ENCODE results near the gene SSH2.
"Not testable (repeated sequence)": the region's sequence is repeated elsewhere in the genome, so short reads cannot be mapped to it uniquely, and the experiment has no call there.

SSH2 gene

DNA sequence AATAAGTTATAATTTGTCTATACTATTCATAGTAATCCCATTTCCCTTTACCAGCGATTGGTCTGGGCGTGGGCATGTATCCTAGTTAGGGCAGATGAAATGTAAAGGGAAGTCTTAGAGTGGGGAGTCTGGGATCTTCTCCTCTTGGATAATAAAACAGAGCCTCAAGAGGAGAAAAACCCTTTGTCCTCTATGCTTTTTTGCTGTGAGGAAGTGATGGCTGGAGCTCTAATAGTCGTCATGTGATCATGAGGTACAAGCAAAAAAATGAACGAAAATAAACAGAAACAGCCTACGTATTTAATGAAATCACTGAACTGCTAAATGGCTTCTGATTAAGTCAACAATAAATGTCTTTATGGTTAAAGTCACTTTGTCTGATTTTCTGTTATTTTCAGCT lies 38.2 kb upstream of the SSH2 start:
- Histone ChIP-seq H3K79me2 (ENCODE audit: insufficient read depth, low read depth) (no peaks in the 10 kb centered on the region), H3K9ac (no peak overlapping the region), H4K20me1 (ENCODE audit: insufficient read depth) (no peaks in the 10 kb centered on the region), H3K4me3 (IDR thresholded peaks at IDR 0.05; ENCODE audit: insufficient read depth, low read depth, low read length) (no peak overlapping the region), H3K36me3 (ENCODE audit: insufficient read depth) (no peaks in the 10 kb centered on the region), H2AFZ (ENCODE audit: low read depth) (no peak overlapping the region), H3K4me2 (no peak overlapping the region), H3K4me1 (ENCODE audit: low read depth, poor library complexity, severe bottlenecking) (no peaks in the 10 kb centered on the region), H3K27me3 (ENCODE audit: insufficient read depth, low read depth) (no peaks in the 10 kb centered on the region), H3K27ac (no peak overlapping the region)
- TF ChIP-seq, protein P1, sequence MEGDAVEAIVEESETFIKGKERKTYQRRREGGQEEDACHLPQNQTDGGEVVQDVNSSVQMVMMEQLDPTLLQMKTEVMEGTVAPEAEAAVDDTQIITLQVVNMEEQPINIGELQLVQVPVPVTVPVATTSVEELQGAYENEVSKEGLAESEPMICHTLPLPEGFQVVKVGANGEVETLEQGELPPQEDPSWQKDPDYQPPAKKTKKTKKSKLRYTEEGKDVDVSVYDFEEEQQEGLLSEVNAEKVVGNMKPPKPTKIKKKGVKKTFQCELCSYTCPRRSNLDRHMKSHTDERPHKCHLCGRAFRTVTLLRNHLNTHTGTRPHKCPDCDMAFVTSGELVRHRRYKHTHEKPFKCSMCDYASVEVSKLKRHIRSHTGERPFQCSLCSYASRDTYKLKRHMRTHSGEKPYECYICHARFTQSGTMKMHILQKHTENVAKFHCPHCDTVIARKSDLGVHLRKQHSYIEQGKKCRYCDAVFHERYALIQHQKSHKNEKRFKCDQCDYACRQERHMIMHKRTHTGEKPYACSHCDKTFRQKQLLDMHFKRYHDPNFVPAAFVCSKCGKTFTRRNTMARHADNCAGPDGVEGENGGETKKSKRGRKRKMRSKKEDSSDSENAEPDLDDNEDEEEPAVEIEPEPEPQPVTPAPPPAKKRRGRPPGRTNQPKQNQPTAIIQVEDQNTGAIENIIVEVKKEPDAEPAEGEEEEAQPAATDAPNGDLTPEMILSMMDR (conservative IDR thresholded peaks at IDR 0.05; ENCODE audit: low read depth, low read length), result no peak

DNA sequence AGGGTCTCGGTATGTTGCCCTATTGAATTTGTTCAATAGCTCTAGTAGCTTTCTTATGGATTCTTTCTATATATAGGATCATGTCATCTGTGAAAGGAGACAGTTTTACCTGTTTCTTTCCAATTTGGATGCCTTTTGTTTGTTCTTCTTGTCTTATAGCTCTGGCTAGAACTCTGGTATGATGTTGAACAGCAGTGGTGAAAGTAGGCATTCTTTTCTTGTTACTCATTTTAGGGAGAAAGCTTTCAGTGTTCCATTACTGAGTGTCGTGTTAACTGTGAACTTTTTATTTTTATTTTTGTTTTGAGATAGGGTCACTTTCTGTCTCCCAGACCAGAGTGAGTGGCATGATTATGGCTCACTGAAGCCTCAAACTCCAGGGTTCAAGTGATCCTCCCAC lies 32.6 kb upstream of the SSH2 start:
- Histone ChIP-seq H3K27me3 (ENCODE audit: insufficient read depth, low read depth) (no peaks in the 10 kb centered on the region), H2AFZ (ENCODE audit: low read depth) (no peak overlapping the region), H3K36me3 (ENCODE audit: insufficient read depth) (no peaks in the 10 kb centered on the region), H3K79me2 (ENCODE audit: insufficient read depth, low read depth) (no peaks in the 10 kb centered on the region), H3K27ac (no peak overlapping the region), H3K9ac (no peak overlapping the region), H4K20me1 (ENCODE audit: insufficient read depth) (no peaks in the 10 kb centered on the region), H3K4me2 (no peak overlapping the region), H3K4me3 (IDR thresholded peaks at IDR 0.05; ENCODE audit: insufficient read depth, low read depth, low read length) (no peak overlapping the region), H3K4me1 (ENCODE audit: low read depth, poor library complexity, severe bottlenecking) (no peaks in the 10 kb centered on the region)
- TF ChIP-seq, protein P1 (conservative IDR thresholded peaks at IDR 0.05; ENCODE audit: low read depth, low read length), result no peak

DNA sequence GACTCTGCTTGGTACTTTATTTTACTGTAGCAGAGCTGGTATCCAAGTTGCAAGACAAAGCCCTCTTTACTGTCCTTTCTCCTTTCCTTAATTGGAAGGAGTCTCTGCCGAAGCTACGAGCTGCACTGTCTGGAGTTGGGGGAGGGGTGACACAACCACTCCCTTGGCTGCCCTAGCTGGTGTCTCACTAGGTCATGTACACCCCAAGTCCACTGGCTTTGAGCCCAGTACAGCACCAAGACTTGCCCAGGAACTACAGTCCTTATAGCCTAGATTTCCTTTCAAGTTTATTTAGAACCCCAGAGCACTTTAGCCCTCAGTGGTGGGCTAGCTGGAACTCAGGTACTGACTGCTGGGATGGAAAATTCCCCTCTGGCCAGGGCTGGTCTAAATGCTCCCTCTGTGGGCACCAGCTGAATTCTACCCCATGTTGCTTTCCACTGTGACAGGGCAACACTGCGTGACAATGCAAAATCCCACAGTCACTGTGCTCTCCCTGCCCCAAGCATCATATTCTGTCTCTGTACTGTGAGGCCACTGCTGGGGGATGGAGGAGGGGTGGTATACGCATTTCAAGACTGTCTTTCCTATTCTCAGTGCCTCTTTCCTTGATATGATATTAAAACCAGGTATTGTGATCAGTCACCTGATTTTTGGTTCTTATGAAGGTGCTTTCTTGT lies 29.8 kb upstream of the SSH2 start:
- H3K9ac ChIP-seq, result no peak overlapping the region
- H3K4me2 ChIP-seq, result no peak overlapping the region
- H3K27ac ChIP-seq, result no peak overlapping the region
- H3K79me2 ChIP-seq (ENCODE audit: insufficient read depth, low read depth), result no peaks in the 10 kb centered on the region
- H4K20me1 ChIP-seq (ENCODE audit: insufficient read depth), result no peaks in the 10 kb centered on the region
- no peaks in the 10 kb centered on the region for H3K36me3 ChIP-seq (ENCODE audit: insufficient read depth)
- no peak overlapping the region for H3K4me3 ChIP-seq (IDR thresholded peaks at IDR 0.05; ENCODE audit: insufficient read depth, low read depth, low read length)
- no peaks in the 10 kb centered on the region for H3K27me3 ChIP-seq (ENCODE audit: insufficient read depth, low read depth)
- TF ChIP-seq, protein P1 (conservative IDR thresholded peaks at IDR 0.05; ENCODE audit: low read depth, low read length), result no peak
- H3K4me1 ChIP-seq (ENCODE audit: low read depth, poor library complexity, severe bottlenecking), result no peaks in the 10 kb centered on the region
- H2AFZ ChIP-seq (ENCODE audit: low read depth), result no peak overlapping the region

DNA sequence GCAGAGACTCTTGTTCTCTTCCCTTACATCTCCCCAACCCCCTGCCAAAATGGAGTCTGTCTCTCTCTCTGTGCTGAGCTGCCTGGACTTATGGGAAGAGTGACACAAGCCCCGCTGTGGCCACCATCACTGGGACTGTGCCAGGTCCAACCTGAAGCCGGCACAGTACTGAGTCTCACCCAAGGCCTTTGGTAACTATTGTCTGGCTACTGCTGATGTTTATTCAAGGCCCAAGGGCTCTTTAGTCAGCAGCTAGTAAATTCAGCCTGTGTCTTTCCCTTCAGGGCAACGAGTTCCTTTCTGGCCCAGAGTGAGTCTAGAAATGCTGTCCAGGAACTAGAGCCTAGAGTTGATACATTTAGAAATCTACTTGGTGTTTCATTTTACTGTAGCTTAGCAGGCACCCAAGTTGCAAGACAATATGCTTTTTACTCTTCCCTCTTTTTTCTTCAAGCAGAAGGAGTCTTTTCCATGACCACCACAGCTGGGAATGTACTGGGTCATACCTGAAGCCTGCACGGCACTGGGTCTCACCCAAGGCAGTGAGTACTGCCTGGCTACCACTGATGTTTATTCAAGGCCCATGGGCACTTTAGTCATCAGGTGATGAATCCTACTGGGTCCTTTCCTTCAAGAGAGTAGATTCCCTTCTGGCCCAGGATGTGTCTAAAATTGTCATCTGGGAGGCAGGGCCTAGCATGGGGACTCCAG lies 29.1 kb upstream of the SSH2 start:
- Histone ChIP-seq H3K27ac (no peak overlapping the region), H3K79me2 (ENCODE audit: insufficient read depth, low read depth) (no peaks in the 10 kb centered on the region), H3K36me3 (ENCODE audit: insufficient read depth) (no peaks in the 10 kb centered on the region), H3K4me2 (no peak overlapping the region), H4K20me1 (ENCODE audit: insufficient read depth) (no peaks in the 10 kb centered on the region), H3K4me3 (IDR thresholded peaks at IDR 0.05; ENCODE audit: insufficient read depth, low read depth, low read length) (no peak overlapping the region), H3K4me1 (ENCODE audit: low read depth, poor library complexity, severe bottlenecking) (no peaks in the 10 kb centered on the region), H2AFZ (ENCODE audit: low read depth) (no peak overlapping the region), H3K9ac (no peak overlapping the region), H3K27me3 (ENCODE audit: insufficient read depth, low read depth) (no peaks in the 10 kb centered on the region)
- TF ChIP-seq, protein P1 (conservative IDR thresholded peaks at IDR 0.05; ENCODE audit: low read depth, low read length), result no peak

DNA sequence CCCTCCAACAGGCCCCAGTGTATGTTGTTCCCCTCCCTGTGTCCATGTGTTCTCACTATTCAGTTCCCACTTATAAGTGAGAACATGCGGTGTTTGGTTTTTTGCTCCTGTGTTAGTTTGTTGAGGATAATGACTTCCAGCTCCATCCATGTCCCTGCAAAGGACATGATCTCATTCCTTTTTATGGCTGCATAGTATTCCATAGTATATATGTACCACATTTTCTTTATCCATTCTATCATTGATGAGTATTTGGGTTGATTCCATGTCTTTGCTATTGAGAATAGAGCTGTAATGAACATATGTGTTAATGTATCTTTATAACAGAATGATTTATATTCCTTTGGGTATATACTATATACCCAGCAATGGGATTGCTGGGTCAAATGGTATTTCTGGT lies 27.5 kb upstream of the SSH2 start:
- not testable (repeated sequence) for H3K9ac ChIP-seq; H3K79me2 ChIP-seq (ENCODE audit: insufficient read depth, low read depth); H4K20me1 ChIP-seq (ENCODE audit: insufficient read depth); H3K27me3 ChIP-seq (ENCODE audit: insufficient read depth, low read depth); H3K4me3 ChIP-seq (IDR thresholded peaks at IDR 0.05; ENCODE audit: insufficient read depth, low read depth, low read length); H3K4me2 ChIP-seq; H2AFZ ChIP-seq (ENCODE audit: low read depth); H3K4me1 ChIP-seq (ENCODE audit: low read depth, poor library complexity, severe bottlenecking); H3K27ac ChIP-seq; H3K36me3 ChIP-seq (ENCODE audit: insufficient read depth)

Measured in KMS-11 (cell line).